Activated T-helper 9 cell treated with anti-CD3 and anti-CD28 coated beads, Interleukin-2, amount 50 U/mL, for 16 hours (primary cell): ENCODE results near the gene SSTR1.
"Not testable (repeated sequence)": the region's sequence is repeated elsewhere in the genome, so short reads cannot be mapped to it uniquely, and the experiment has no call there.

Experiments used
- DNase-seq: peaks from one replicate; pipeline ENCODE4 v3.0.0-alpha.2; 2020; ENCODE audit warnings: low read depth

The SSTR1 gene

GRCh38 chr14:38207736-38208617 is at the start of gene SSTR1:
TSS of gene SSTR1 (plus strand) at chr14:38207904. CDS start at chr14:38209390, 1,486 bp downstream.
- no peak for DNase-seq

DNA sequence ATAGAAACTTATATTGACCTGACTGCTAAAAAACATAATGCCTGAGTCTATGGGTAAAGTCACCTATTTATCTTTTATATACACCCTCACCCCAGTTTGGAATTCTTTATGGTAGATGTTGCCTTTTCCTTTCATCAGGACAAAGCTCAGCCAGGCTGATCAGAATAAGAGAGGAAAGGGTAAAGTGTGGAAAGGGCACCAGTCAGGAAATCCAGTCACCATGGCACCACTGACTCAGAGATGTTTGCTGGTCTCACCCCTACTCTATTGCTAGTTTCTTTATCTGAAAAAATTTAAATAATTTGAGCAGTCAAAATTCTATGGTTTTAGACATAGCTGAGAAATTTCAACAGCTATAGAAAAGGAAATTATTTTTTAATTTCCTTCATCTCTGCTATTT is 49.2 kb upstream of the SSTR1 start:
- DNase-seq: no peak

DNA sequence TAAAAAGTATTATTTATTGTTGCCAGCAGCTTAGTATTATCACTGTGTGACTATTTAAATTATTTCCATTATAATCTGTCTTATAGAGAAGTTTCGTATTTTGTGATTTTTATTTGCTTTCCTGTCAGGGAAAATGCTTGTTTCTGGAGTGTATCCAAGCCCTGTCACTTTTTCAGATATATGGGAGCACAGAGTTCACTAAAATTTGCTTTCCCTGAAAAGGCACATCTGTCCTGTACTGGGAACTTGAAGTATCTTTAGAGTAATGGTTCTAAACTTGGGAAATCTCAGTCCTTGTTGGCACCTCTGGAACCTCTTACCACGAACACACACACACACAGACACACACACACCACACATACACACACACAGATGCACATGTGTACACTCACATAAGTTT is 39.3 kb upstream of the SSTR1 start:
- DNase-seq: no peak

DNA sequence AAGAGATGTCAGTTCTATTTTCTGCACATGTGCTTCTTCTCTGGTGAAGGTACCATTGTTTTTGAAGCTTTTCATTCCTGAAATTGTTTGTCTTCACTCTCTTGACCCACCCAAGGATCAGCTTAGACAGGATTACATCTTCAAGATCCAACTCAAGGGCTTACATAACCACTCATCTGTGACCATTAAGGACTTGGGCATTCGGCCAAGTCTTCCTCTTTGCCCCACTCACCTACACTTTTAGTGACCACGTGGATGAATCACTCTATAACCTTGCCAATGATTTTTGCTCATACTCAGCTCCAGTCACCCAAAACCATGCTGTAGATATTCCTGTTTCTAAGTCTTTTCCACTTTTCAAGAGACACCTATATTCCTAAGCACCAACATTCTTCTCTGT is 36.5 kb upstream of the SSTR1 start:
- no peak for DNase-seq

GRCh38 chr14:38174711-38175110 is 33.0 kb upstream of the SSTR1 start:
- no peak for DNase-seq

DNA sequence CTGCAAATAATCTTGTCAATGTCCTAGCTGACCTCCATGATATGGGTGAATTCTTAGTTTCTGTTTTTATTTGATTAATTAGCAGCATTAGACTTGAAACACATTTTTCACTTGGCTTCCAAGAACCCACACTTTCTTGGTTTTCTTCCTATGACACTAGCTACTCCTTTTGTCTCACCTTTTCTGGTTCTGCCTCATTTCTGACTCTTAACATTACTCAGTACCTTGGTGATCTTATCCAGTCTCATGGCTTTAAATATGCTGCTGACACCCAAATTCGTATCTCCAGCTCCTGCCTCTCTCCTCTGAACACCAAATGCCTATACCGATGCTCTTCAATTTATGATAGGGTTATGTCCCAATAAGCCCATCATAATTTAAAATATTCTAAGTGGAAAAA is 32.0 kb upstream of the SSTR1 start:
- DNase-seq: no peak

DNA sequence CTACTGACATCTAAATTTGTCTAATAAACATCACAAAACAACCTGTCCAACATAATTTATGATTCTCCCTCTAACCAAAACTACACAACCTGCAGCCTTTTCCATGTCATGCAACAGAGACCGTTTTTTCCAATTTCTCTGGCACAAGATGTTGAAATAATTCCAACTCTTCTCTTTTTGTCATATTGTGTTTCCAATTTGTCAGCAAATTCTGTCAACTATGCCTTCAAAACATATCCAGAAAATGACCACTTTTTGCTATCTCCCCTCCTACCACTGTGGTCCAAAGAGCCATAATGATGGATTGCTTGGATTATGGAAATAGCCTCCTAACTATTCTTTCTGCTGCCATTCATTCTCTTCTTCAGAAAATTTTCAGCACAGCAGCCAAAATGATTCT is 31.3 kb upstream of the SSTR1 start:
- DNase-seq: no peak

DNA sequence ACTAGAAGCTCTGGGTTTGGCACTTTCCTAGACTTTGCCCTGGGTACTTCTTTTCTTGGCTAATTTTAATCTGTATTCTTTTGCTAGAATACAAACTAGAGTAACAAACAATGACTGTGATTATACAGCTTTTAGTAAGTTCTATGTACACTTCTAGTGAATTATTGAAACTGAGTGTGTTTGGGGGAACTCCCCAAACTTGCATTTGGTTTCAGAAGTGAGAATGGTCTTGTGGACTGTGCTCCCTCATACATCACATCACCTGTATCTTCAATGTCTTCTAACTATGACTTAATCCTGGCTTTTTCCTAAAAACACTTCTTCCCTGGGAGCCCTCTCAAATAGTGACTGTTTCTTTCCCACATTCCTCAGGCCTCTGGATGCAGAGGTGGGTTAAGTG is 23.6 kb upstream of the SSTR1 start:
- DNase-seq: no peak

DNA sequence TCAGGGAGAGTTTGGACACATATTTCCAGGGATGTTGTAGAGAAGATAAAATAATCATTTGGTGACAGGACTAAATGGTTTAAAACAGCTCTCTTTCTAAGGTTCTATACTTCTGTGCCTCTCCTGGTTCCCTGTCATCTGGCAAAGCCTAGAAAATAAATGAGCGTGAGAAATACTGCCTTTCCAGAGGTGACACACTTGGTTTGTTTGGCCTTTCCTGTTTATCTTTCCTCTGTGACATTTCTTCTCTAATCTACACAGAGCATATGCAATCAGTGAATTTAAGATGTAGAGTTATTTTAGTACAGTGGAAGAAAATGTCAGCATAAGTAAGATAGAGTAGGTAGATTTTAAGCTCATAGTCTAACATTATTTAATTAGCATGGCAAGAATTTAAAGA is 22.0 kb upstream of the SSTR1 start:
- DNase-seq: no peak

DNA sequence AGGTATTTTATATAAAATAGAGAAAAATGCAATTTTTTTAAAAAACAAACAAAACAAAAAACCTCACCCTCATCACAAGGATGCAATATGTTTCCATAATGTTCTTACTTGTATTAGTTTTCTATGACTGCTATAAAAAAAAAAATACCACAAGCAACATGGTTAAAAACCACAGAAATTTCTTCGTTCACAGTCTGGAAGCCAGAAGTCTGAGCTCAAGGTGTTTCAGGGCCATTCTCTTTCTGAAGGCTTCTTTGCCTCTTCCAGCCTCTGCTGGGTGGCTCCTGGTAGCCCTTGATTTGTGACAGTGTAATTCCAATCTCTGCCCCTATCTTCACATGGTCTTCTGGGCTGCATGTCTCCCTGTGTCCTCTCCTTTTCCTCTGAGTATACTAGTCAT is 21.5 kb upstream of the SSTR1 start:
- DNase-seq: no peak

- DNase-seq: no peak
These were observed 20.2 kb upstream of the SSTR1 start for GRCh38 chr14:38187528-38187927.

DNA sequence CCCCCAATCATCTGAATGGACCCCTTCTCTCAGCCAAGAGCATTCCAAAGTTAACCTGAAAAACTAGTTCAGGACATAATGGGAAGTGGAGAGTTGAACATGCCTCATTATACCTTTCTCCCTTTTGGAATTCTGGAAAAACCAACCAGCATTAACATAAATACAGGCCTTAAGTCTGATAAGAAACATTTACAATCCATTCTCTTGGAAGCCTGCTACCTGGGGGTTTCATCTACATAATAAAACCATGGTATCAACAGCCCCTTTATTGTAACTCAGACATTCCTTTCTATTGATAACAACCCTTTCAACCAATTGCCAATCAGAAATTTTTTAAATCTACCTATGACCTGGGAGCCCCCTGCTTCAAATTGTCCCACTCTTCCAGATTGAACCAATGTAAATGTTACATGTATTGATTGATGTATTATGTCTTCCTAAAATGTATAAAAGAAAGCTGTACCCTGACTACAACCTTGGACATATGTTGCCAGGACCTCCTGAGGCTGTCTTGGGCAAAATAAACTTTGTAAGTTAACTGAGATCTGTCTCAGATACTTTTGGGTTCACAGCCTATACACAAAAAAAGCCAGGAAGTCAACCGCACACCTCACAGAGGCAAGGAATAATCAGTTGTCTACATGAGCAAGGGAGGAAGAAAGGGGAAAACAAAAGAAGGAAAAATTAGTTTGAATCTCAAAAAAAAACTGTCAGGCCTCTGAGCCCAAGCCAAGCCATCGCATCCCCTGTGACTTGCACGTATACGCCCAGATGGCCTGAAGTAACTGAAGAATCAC is 17.6 kb upstream of the SSTR1 start:
- DNase-seq: no peak

DNA sequence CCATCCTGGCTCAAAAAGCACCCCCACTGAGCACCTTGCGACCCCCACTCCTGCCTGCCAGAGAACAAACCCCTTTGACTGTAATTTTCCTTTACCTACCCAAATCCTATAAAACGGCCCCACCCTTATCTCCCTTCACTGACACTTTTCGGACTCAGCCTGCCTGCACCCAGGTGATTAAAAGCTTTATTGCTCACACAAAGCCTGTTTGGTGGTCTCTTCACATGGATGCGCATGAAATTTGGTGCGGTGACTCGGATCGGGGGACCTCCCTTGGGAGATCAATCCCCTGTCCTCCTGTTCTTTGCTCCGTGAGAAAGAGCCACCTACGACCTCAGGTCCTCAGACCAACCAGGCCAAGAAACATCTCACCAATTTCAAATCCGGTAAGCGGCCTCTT is 16.9 kb upstream of the SSTR1 start:
- not testable (repeated sequence) for DNase-seq

- not testable (repeated sequence) for DNase-seq
These were observed 16.2 kb upstream of the SSTR1 start for GRCh38 chr14:38191491-38191890.

- no peak for DNase-seq
These were observed 10.5 kb upstream of the SSTR1 start for GRCh38 chr14:38197001-38197783.

- DNase-seq: no peak
These were observed 9.8 kb upstream of the SSTR1 start for GRCh38 chr14:38197784-38198335.

GRCh38 chr14:38198425-38198824 is 9.3 kb upstream of the SSTR1 start:
- DNase-seq: no peak

- DNase-seq: no peak
These were observed 8.6 kb upstream of the SSTR1 start for GRCh38 chr14:38199076-38199475.

GRCh38 chr14:38199739-38200138 is 8.0 kb upstream of the SSTR1 start:
- no peak for DNase-seq

DNA sequence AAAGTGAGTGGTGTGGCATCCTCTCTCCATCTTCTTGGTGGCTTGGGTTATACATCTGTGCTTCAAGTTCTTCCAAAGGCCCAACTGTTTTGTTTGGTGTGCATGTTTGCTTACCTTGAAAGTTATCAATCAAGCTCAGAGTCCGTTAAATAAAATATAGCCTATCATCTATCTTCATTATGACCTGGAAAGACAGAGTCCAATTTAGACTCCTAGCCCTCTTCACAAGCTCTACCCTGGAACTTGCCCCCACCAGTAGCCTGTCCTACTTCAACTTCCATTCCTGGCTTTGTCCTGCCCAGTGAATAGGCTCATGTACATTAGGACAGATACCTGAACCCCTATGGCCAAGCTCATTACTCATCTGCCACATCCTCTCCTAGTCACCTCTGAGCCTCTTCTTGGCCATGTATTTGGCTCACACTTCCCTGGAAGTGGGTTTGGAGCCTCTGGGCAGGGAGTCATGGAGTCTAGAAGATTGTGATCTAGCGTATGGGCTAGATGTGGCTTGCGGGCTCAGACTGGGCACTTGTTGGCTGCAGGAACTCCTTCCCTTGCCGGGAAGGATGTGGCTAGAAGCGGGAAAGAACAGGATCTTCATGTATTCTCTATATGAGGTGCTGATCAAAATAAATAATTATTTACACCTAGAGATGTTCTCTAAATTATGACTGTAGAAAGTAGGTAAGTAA is 6.4 kb upstream of the SSTR1 start:
- DNase-seq: no peak

GRCh38 chr14:38202444-38203191 is 5.1 kb upstream of the SSTR1 start:
- DNase-seq: no peak
